Measurements from ENCODE around the gene GP1BA.

DNA sequence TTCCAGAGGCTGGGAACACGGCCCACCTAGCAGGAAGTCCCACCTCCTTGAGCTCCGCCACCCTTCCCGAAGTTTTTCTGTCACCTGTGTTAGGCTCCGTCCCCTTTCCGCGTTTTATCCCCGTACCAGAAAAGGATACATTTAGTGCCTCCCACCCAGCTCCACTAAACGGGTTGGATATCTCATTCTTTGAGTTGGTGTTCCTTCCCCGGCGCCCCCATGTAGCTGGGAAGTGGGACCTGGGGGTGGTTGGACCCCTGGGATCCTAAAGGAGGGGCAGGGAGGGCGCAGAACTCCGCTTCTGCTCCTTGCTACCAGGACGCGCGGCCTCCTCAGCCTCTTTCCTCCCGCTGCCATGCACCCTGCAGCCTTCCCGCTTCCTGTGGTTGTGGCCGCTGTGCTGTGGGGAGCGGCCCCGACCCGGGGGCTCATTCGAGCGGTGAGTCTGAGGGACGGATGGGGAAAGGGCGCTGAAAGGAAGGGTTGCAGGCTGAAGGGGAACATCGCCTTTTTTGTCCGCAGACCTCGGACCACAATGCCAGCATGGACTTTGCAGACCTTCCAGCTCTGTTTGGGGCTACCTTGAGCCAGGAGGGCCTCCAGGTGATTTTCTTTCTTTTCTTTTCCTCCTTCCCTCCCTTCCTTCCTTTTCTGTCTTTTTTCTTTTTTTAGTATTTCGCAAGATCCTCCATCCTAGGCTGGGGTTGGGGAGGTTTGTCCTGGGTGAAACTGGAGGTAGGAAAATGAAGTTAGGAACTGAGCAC is 8.7 kb downstream of the GP1BA start:
- TF ChIP-seq POLR2A (IDR thresholded peaks at IDR 0.05) (no peak), CTCF (IDR thresholded peaks at IDR 0.05) (no peak)

Measured in stomach (tissue), 4 donors.